ENCODE data around the gene NOXA1. TPM values are rescaled to one million over a fixed set of nuclear protein-coding genes. Genes with fewer than 3 reads are reported as not detected.
A peak's percentile ranks its signal among the peaks of the same experiment; 100 is the strongest.

NOXA1 gene
- total RNA-seq, 4 donors from 2014 or later, result 19.7 to 53.9 (median 40.8) TPM

DNA sequence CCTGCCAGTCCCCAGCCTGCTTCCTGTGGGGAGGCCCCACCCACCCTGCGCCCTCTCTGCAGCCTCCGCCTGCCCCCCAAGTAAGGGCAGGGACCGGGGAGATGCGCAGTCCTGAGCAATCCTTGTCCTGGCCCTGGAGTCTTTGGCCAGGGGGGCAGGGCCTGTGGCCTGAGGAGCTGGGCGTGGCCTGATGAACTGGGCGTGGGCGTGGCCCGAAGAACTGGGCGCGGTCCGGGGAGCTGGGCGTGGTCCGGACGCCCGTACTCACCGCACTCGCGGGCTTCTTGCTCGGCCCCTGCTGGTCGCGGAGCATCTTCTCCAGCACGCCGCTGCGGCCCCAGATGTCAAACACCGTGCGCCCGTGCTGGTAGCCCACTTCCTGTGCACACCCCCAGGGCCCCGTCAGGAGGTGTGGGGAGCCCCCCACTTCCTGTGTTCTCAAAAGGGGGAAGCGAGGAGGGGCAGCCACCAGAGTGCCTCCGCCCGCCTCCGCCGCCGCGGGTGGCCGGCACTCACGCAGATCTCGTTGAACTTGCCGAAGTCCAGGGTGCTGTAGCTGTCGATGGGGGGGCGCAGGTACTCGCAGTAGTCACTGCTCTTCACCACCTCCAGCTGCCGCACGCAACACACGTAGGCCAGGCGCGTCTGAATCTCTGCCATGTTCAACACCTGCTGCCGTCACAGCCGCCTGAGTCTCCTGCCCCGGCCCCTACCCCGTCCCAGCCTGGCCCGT, 38.6 kb downstream of the NOXA1 start:
- intact Hi-C loops (cut with DNase I; ENCODE audit: low total_unique reads) (no loop called here), in situ Hi-C loops (cut with MboI; ENCODE audit: low pct_ligation_motif_present in 1 of 4, low pct_unique_long_range_greater_than_20kb in 1 of 4, low sequenced_read_pairs in 3 of 4) (no loop called here)
- H3K4me1 ChIP-seq, result peaks cover 12 to 22% (median 19%) of the 10 kb centered on the region in 4 donors
- TF ChIP-seq EP300 (IDR thresholded peaks at IDR 0.05; ENCODE audit: low read depth), result no peak
- no peak for TF ChIP-seq POLR2AphosphoS5 (IDR thresholded peaks at IDR 0.05)
- TF ChIP-seq, protein P1, sequence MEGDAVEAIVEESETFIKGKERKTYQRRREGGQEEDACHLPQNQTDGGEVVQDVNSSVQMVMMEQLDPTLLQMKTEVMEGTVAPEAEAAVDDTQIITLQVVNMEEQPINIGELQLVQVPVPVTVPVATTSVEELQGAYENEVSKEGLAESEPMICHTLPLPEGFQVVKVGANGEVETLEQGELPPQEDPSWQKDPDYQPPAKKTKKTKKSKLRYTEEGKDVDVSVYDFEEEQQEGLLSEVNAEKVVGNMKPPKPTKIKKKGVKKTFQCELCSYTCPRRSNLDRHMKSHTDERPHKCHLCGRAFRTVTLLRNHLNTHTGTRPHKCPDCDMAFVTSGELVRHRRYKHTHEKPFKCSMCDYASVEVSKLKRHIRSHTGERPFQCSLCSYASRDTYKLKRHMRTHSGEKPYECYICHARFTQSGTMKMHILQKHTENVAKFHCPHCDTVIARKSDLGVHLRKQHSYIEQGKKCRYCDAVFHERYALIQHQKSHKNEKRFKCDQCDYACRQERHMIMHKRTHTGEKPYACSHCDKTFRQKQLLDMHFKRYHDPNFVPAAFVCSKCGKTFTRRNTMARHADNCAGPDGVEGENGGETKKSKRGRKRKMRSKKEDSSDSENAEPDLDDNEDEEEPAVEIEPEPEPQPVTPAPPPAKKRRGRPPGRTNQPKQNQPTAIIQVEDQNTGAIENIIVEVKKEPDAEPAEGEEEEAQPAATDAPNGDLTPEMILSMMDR (IDR thresholded peaks at IDR 0.05), result peak in 1 of 5 experiments; percentile 23
- peak; percentile 37 for TF ChIP-seq POLR2A (IDR thresholded peaks at IDR 0.05)
- H3K4me3 ChIP-seq, result no peak overlapping the region
- peak; percentile 76 for DNase-seq
- H3K27me3 ChIP-seq, result no peaks in the 10 kb centered on the region
- H3K36me3 ChIP-seq, result no peaks in the 10 kb centered on the region
- H3K27ac ChIP-seq, result no peak overlapping the region
- WGBS, 2 donors (ENCODE audit: low coverage in 1 of 2), result 58% methylated on average over 34 of the region's 52 CpGs; no CpG with 5 or more reads in 1 of the 2 donors
- H3K9me3 ChIP-seq, result no peaks in the 10 kb centered on the region

DNA sequence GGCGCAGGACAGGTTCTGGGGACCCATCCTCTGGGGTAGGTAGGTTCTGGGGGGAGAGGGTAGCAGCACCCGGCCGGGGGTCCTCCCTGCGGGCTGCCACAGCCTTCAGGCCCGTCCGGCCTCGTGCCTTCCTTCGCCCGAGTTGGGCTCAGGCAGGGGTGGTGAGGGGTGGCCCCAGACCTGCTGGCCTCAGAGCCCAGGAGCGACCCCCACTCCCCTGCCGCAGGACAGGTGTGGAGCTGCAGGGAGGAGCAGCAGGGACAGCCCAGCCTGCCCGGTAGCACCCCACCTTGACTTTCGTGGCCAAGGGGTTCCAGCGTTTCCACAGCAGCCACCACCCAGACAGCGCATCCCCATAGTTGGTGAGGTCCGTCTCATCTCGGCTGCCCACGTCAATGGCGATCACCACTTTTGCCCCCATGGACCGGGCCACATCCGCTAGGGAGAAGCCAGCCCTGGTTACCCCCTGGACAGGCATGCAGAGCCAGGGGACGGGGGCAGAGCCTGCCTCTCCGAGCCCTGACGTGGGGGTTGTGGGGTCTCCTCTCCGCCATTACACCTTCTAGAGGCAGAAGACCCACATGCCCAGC, 39.3 kb downstream of the NOXA1 start:
- H3K9me3 ChIP-seq, result no peaks in the 10 kb centered on the region
- no peak overlapping the region for H3K27ac ChIP-seq
- intact Hi-C loops (cut with DNase I; ENCODE audit: low total_unique reads), result no loop called here
- H3K4me1 ChIP-seq, result peaks cover 12 to 22% (median 19%) of the 10 kb centered on the region in 4 donors
- TF ChIP-seq, protein P1 (IDR thresholded peaks at IDR 0.05), result no peak
- TF ChIP-seq POLR2A (IDR thresholded peaks at IDR 0.05) (no peak), EP300 (IDR thresholded peaks at IDR 0.05; ENCODE audit: low read depth) (no peak), POLR2AphosphoS5 (IDR thresholded peaks at IDR 0.05) (no peak)
- in situ Hi-C loops (cut with MboI; ENCODE audit: low pct_ligation_motif_present in 1 of 4, low pct_unique_long_range_greater_than_20kb in 1 of 4, low sequenced_read_pairs in 3 of 4), result no loop called here
- no peaks in the 10 kb centered on the region for H3K27me3 ChIP-seq
- no peak overlapping the region for H3K4me3 ChIP-seq
- 93% methylated on average over 20 of the region's 25 CpGs; no CpG with 5 or more reads in 1 of the 2 donors for WGBS, 2 donors (ENCODE audit: low coverage in 1 of 2)
- no peaks in the 10 kb centered on the region for H3K36me3 ChIP-seq
- no peak for DNase-seq

DNA sequence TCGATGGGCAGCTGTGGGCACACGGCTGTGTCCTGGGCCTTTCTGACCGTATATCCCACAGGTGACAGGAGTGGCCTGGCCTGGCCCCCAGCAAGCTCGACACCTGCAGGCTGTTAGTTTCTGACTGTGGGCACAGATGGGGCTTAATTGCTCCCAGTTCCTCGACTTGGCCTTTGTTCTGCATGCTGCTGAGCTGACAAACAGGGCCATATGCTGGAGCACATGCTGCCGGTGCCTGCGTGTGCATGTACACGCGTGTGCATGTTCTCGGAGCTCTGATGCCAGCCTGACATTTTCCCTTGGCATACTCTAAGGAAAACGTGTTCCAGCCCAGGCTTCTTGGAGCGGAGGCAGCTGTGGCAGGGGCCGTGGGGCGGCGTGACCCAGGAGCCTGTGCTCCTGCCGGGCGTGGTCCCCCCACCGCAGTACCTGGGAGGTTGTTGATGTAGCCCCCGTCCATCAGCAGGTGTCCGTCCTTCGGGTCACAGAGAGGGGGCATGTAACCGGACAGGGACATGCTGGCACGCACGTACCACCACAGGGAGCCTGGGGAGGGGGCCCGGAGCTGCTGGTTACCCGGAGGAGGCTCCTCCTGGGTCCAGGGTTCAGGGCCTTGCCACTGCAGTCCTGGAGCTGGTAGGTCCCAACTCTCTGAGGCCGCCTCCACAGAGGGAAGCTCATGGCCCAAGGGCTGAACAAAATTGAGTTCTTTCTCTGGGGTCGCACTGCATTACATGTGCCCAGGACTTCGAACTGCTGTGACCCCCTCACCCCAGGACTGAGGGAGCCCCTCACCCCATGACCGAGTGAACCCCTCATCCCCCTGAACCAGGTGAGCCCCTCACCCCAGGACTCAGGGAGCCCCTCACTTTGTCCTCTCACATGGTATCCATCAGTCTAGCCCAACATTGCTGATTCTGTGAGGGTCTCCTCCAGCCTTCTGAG, 40.1 kb downstream of the NOXA1 start:
- H3K36me3 ChIP-seq, result no peaks in the 10 kb centered on the region
- in situ Hi-C loops (cut with MboI; ENCODE audit: low pct_ligation_motif_present in 1 of 4, low pct_unique_long_range_greater_than_20kb in 1 of 4, low sequenced_read_pairs in 3 of 4) (no loop called here), intact Hi-C loops (cut with DNase I; ENCODE audit: low total_unique reads) (no loop called here)
- DNase-seq, result no peak
- H3K9me3 ChIP-seq, result no peaks in the 10 kb centered on the region
- H3K4me3 ChIP-seq, result no peak overlapping the region
- peaks cover 9 to 15% (median 12%) of the 10 kb centered on the region in 4 donors for H3K4me1 ChIP-seq
- no peaks in the 10 kb centered on the region for H3K27me3 ChIP-seq
- TF ChIP-seq, protein P1 (IDR thresholded peaks at IDR 0.05), result no peak
- TF ChIP-seq POLR2AphosphoS5 (IDR thresholded peaks at IDR 0.05), result no peak
- TF ChIP-seq EP300 (IDR thresholded peaks at IDR 0.05; ENCODE audit: low read depth), result no peak
- no peak for TF ChIP-seq POLR2A (IDR thresholded peaks at IDR 0.05)
- 92 to 100% methylated on average over 2 to 19 of the region's 30 CpGs for WGBS, 2 donors (ENCODE audit: low coverage in 1 of 2)
- no peak overlapping the region for H3K27ac ChIP-seq

DNA sequence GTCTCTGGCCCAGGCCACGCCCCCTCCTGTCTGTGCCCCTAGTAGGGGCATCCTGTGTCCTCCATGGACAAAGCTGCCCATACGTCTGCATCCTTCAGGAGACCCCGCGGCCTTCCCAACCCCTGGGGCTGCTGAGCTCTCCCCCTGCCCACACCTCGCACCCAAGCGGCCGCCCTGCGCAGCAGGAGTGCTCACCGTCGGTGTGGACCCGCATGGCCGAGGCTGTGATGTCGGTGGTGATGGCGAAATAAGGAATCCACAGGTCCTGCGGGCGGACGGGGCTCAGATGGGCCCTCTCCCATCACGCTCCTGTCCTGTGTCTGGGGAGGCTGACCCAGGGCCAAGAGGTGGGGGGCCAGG, 40.7 kb downstream of the NOXA1 start:
- WGBS, 2 donors (ENCODE audit: low coverage in 1 of 2), result 97% methylated on average over 15 of the region's 18 CpGs; no CpG with 5 or more reads in 1 of the 2 donors
- H3K27me3 ChIP-seq, result no peaks in the 10 kb centered on the region
- no peaks in the 10 kb centered on the region for H3K9me3 ChIP-seq
- TF ChIP-seq POLR2AphosphoS5 (IDR thresholded peaks at IDR 0.05) (no peak), POLR2A (IDR thresholded peaks at IDR 0.05) (no peak), EP300 (IDR thresholded peaks at IDR 0.05; ENCODE audit: low read depth) (no peak)
- TF ChIP-seq, protein P1 (IDR thresholded peaks at IDR 0.05), result no peak
- in situ Hi-C loops (cut with MboI; ENCODE audit: low pct_ligation_motif_present in 1 of 4, low pct_unique_long_range_greater_than_20kb in 1 of 4, low sequenced_read_pairs in 3 of 4) (no loop called here), intact Hi-C loops (cut with DNase I; ENCODE audit: low total_unique reads) (no loop called here)
- DNase-seq, result no peak
- no peaks in the 10 kb centered on the region for H3K36me3 ChIP-seq
- no peak overlapping the region for H3K4me3 ChIP-seq
- H3K4me1 ChIP-seq, result peaks cover 5 to 9% (median 7%) of the 10 kb centered on the region in 4 donors
- no peak overlapping the region for H3K27ac ChIP-seq

Measured in transverse colon (tissue), 4 donors.